ENCODE data around the gene SLC16A9.

The SLC16A9 gene

GRCh38 chr10:59719374-59719773 lies 9.7 kb upstream of the SLC16A9 start:
- DNase-seq (ENCODE audit: low read depth) = no peak

- DNase-seq (ENCODE audit: low read depth) = no peak
Observed at GRCh38 chr10:59718257-59718656, 8.6 kb upstream of the SLC16A9 start.

GRCh38 chr10:59713196-59713821 lies 3.7 kb upstream of the SLC16A9 start:
- DNase-seq (ENCODE audit: low read depth) = no peak

GRCh38 chr10:59711871-59712494 lies 2.3 kb upstream of the SLC16A9 start:
- no peak for DNase-seq (ENCODE audit: low read depth)

- no peak for DNase-seq (ENCODE audit: low read depth)
Observed at GRCh38 chr10:59708816-59709394, 745 bp downstream of the SLC16A9 start.

GRCh38 chr10:59706851-59707797 lies 2.5 kb downstream of the SLC16A9 start:
- no peak for DNase-seq (ENCODE audit: low read depth)

GRCh38 chr10:59705931-59706330 lies 3.7 kb downstream of the SLC16A9 start:
- no peak for DNase-seq (ENCODE audit: low read depth)

GRCh38 chr10:59704630-59705029 lies 5.0 kb downstream of the SLC16A9 start:
- no peak for DNase-seq (ENCODE audit: low read depth)

GRCh38 chr10:59702347-59702746 lies 7.3 kb downstream of the SLC16A9 start:
- DNase-seq (ENCODE audit: low read depth) = no peak

GRCh38 chr10:59700709-59701108 lies 8.9 kb downstream of the SLC16A9 start:
- no peak for DNase-seq (ENCODE audit: low read depth)

- DNase-seq (ENCODE audit: low read depth) = no peak
Observed at GRCh38 chr10:59698326-59698725, 11.3 kb downstream of the SLC16A9 start.

- DNase-seq (ENCODE audit: low read depth) = no peak
Observed at GRCh38 chr10:59695637-59696036, 14.0 kb downstream of the SLC16A9 start.

- no peak for DNase-seq (ENCODE audit: low read depth)
Observed at GRCh38 chr10:59694936-59695335, 14.7 kb downstream of the SLC16A9 start.

GRCh38 chr10:59692113-59692512 lies 17.5 kb downstream of the SLC16A9 start:
- no peak for DNase-seq (ENCODE audit: low read depth)

- no peak for DNase-seq (ENCODE audit: low read depth)
Observed at GRCh38 chr10:59688921-59689351, 20.7 kb downstream of the SLC16A9 start.

- no peak for DNase-seq (ENCODE audit: low read depth)
Observed at GRCh38 chr10:59687657-59688056, 22.0 kb downstream of the SLC16A9 start.

- no peak for DNase-seq (ENCODE audit: low read depth)
Observed at GRCh38 chr10:59684006-59684405, 25.6 kb downstream of the SLC16A9 start.

GRCh38 chr10:59682986-59683937 lies 26.4 kb downstream of the SLC16A9 start:
- DNase-seq (ENCODE audit: low read depth) = no peak

GRCh38 chr10:59680199-59680598 lies 29.5 kb downstream of the SLC16A9 start:
- DNase-seq (ENCODE audit: low read depth) = no peak

- DNase-seq (ENCODE audit: low read depth) = no peak
Observed at GRCh38 chr10:59678884-59679301, 30.8 kb downstream of the SLC16A9 start.

GRCh38 chr10:59677253-59677831 lies 32.3 kb downstream of the SLC16A9 start:
- no peak for DNase-seq (ENCODE audit: low read depth)
